Kidney glomerular epithelial cell (primary cell): ENCODE data around the gene BAZ1B.
"Not testable (repeated sequence)": the region's sequence is repeated elsewhere in the genome, so short reads cannot be mapped to it uniquely, and the experiment has no call there.

Source experiments
- DNase-seq: peaks from one replicate; lab custom pipeline; 2025; lab: John Stamatoyannopoulos, UW

BAZ1B gene

DNA sequence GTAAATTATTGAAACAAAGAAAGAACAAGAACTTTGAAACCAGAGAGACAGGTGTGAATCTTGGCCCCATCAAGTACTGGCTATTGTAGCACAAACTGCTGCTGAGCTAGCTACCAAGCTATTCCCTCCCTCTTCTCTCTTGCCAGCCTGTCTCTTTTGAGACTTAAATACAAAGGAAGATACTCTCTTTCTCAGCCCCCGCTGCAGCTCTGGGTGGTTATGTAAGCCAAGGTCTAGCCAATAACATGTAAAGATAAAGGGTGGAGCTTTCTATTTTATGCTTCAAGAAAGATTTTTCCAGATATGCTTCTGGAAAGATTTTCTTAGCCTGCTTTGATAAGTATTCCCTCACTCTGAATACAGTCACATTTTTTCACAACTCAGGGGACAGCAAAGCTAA, 17.2 kb downstream of the BAZ1B start:
- no peak for DNase-seq

DNA sequence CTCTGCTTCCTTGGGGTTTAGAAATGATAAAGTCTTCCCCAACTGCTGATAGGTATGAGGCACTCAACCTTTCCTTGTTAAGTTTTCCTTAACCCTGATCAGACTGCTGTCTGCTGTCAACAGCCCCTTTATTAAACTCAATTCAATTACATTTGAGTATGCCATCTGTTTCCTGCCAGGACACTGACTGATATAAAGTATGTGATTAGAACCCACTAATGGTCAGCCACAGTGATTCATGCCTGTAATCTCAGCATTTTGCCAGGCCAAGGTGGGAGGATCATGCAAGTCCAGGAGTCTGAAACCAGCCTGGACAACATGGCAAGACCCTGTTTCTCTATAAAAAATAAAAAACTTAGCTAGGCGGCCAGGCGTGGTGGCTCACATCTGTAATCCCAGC, 18.1 kb downstream of the BAZ1B start:
- DNase-seq, result no peak

- no peak for DNase-seq
Measured at GRCh38 chr7:73503229-73503628, 18.9 kb downstream of the BAZ1B start.

GRCh38 chr7:73496626-73497025, 25.5 kb downstream of the BAZ1B start:
- DNase-seq, result no peak

DNA sequence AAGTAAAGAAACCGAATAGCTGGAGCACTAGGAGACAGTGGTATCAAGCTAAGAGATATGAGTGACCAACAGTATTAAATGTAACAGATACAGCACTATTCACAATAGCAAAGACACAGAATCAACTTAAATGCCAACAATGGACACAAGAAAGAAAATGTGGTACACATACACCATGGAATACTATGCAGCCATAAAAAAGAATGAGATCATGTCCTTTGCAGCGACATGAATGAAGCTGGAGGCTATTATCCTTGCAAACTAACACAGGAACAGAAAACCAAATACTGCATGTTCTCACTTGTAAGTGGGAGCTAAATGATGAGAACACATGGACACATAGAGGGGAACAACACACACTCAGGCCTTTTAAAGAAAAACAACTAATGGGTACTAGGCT, 26.6 kb downstream of the BAZ1B start:
- not testable (repeated sequence) for DNase-seq

GRCh38 chr7:73489976-73490375, 32.1 kb downstream of the BAZ1B start:
- no peak for DNase-seq

- no peak for DNase-seq
Measured at GRCh38 chr7:73487486-73487885, 34.6 kb downstream of the BAZ1B start.

GRCh38 chr7:73483171-73483570, 38.9 kb downstream of the BAZ1B start:
- DNase-seq, result no peak

- no peak for DNase-seq
Measured at GRCh38 chr7:73482746-73483145, 39.3 kb downstream of the BAZ1B start.

DNA sequence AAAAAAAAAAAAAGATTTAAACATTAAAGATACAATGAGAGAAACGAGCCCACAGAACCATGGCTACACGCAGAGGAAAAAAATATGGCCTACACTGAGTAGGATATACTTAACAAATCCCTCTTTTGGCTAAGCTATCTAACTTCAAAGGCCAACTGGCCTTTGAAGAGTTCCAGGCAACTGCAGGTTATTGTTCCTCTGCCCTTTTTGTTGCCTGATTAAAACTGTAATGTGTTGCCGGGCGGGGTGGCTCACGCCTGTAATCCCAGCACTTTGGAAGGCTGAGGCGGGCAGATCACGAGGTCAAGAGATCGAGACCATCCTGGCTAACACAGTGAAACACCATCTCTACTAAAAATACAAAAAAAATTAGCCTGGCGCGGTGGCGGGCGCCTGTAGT, 40.6 kb downstream of the BAZ1B start:
- not testable (repeated sequence) for DNase-seq

- no peak for DNase-seq
Measured at GRCh38 chr7:73478549-73478948, 43.5 kb downstream of the BAZ1B start.

- no peak for DNase-seq
Measured at GRCh38 chr7:73477376-73477775, 44.7 kb downstream of the BAZ1B start.

- DNase-seq, result no peak
Measured at GRCh38 chr7:73470208-73470607, 51.9 kb downstream of the BAZ1B start.

DNA sequence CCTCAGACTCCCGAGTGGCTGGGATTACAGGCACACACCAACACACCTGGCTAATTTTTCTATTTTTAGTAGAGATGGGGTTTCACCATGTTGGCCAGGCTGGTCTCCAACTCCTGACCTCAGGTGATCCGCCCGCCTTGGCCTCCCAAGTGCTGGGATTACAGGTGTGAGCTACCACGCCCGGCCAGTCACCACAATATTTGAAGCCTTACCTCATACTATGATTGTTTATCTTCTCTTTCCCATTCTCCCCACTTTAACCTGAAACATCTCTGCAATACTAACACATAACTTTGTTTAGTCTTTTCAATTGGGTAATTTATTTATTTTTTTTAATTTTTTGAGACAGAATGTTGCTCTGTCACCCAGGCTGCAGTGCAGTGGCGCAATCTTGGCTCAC, 55.0 kb downstream of the BAZ1B start:
- DNase-seq, result not testable (repeated sequence)

DNA sequence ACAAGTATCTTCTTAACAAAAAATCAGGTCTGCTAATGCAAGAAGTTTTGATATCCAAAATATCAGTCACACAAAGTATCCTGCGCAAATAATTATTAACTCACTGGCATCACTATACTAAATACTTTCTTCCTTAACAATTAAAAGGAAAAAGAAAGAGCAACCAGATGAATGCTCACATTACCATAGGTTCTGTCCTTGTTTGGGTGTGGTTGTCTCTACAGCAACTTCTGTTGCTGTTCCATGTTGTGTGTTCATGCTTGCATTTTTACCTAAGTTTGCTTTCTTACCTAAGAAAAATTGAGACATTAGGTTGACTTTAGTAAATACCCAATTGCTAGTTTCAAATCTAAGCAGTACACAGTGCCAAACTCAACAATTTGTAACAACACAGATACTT, 56.0 kb downstream of the BAZ1B start:
- no peak for DNase-seq

GRCh38 chr7:73463966-73464365, 58.1 kb downstream of the BAZ1B start:
- DNase-seq, result no peak

DNA sequence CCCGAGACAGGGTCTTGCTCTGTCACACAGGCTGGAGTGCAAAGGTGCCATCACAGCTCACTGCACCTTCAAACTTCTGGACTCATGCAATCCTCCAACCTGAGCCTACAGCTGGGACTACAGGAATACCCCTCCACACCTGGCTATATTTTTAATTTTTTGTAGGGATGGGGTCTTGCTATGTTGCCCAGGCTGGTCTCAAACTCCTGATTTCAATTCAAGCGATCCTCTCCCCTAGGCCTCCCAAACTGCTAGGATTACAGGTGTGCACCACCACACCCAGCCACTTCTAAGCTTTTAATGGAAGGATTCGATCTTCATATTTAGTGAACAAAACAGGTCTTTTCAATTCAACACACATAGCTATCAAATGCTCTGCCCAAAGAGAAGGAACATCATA, 58.8 kb downstream of the BAZ1B start:
- no peak for DNase-seq

GRCh38 chr7:73461782-73462285, 60.3 kb downstream of the BAZ1B start:
- no peak for DNase-seq

DNA sequence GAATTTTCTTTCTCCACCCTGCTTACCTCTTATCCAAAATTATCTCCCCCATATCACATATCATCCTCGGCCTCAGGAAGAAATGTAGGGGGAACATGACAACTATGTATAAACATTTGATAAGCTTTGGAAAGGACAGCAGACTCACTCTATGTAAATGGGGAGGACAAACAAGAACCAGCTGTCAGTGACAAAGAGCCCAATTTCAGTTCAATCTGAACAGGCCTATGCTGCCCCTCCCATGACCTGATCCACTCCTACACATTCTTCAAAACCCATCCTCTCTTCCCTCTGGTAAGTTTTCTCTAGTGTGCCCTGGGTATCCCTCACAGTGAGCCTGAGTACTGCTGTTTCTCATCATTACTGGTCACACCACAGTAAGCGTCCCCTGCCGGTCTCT, 67.7 kb downstream of the BAZ1B start:
- DNase-seq, result no peak

DNA sequence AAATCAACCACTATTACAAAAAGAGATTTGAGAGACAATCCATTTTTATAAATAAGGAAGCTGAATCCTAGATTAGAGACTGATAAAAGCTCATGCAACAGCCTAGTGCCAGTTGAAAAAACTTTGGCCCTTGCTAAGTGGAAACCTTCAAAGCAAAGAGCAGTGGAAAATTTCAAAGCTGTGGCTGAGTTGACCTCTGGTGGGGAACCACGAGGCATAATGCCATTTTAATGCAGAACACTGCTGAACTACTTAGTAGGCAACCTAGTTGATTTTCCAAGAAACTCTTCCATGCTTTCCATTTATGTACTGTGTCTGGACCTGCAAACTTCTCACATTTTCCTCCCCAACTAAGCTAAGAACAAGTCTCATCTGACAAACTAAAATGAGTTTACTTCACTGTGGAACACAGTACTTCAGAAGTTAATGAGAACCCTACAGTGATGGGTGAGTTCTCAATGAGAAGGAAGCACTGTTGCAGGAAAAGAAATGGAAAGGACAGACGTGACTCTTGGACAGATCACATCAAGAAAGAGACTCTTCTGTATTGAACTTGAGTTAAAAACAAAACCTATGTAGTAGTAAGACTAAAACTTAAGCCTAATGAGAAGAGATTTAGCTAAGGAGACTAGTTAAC, 69.0 kb downstream of the BAZ1B start:
- no peak for DNase-seq

- DNase-seq, result peak; percentile 54
Measured at GRCh38 chr7:73451780-73452398, 70.2 kb downstream of the BAZ1B start.

DNA sequence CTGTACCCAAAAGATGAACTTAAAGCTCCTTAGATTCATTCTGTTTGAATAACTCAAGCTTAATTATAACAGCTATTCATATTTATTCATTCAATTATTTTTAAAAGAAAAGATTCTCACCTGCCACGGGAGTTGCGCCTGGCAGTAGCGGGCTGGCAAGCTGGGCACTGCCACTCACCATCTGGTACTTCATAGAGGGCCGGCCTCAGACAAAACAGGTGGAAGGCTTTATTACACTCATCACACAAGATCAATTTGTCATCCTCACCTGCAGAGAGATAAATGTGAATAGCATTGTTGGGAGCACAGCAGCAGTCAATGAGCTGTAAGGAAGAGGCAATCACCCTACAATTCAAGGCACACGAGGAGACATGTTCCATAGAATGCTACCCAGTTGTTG, 72.7 kb downstream of the BAZ1B start:
- no peak for DNase-seq

- DNase-seq, result no peak
Measured at GRCh38 chr7:73448609-73449008, 73.5 kb downstream of the BAZ1B start.
